22Rv1 (cell line): ENCODE measurements around the gene C1orf198.
A peak's percentile ranks its signal among the peaks of the same experiment; 100 is the strongest.

Source experiments
- H3K27ac ChIP-seq: fragments of 450-650 bp; 2 replicates; pipeline ENCODE4 v1.5.1; 2017
- CTCF ChIP-seq: fragments of 450-650 bp; IDR thresholded peaks from 2 replicates; pipeline ENCODE4 v1.5.1; 2017; ENCODE audit warnings: mild to moderate bottlenecking
- ZFX ChIP-seq: fragments of 450-650 bp; IDR thresholded peaks from 2 replicates; pipeline ENCODE4 v1.6.1; 2017; ENCODE audit warnings: antibody characterized with exemption, borderline replicate concordance

The C1orf198 gene

GRCh38 chr1:230824551-230824918 lies 43.8 kb downstream of the C1orf198 start:
- H3K27ac ChIP-seq = peak overlapping the region; percentile 59
- no peak for TF ChIP-seq ZFX
- no peak for TF ChIP-seq CTCF

GRCh38 chr1:230823931-230824381 lies 44.4 kb downstream of the C1orf198 start:
- peak overlapping the region; percentile 59 for H3K27ac ChIP-seq
- no peak for TF ChIP-seq CTCF
- TF ChIP-seq ZFX = no peak

GRCh38 chr1:230823426-230823825 lies 44.9 kb downstream of the C1orf198 start:
- H3K27ac ChIP-seq = no peak overlapping the region
- no peak for TF ChIP-seq CTCF
- TF ChIP-seq ZFX = no peak

GRCh38 chr1:230822092-230822581 lies 46.2 kb downstream of the C1orf198 start:
- H3K27ac ChIP-seq = no peak overlapping the region
- no peak for TF ChIP-seq ZFX
- TF ChIP-seq CTCF = no peak

GRCh38 chr1:230821346-230821745 lies 47.0 kb downstream of the C1orf198 start:
- no peak overlapping the region for H3K27ac ChIP-seq
- TF ChIP-seq ZFX (no peak), CTCF (no peak)

- no peak for TF ChIP-seq ZFX
- no peak for TF ChIP-seq CTCF
- H3K27ac ChIP-seq = no peak overlapping the region
Observed at GRCh38 chr1:230820568-230820967, 47.8 kb downstream of the C1orf198 start.

GRCh38 chr1:230819976-230820375 lies 48.3 kb downstream of the C1orf198 start:
- TF ChIP-seq CTCF (no peak), ZFX (no peak)
- H3K27ac ChIP-seq = no peak overlapping the region
